K562 (cell line): ENCODE measurements around the gene RHBDF2. TPM values are rescaled to one million over a fixed set of nuclear protein-coding genes. Genes with fewer than 3 reads are reported as not detected.

ENCODE experiments used
- HMG20B ChIP-seq: fragments of 250-450 bp; sonication (Bioruptor Pico); IDR thresholded peaks from 2 replicates; pipeline ENCODE4 v1.5.0; 2021; ENCODE audit warnings: mild to moderate bottlenecking
- RBM25 ChIP-seq: fragments of 200-400 bp; formaldehyde crosslinking; IDR thresholded peaks from 2 replicates; pipeline ENCODE4 v1.6.1; 2018; ENCODE audit warnings: low read length, low read depth, moderate library complexity; ENCODE audit not compliant: severe bottlenecking
- RERE ChIP-seq: sonication (generic); formaldehyde crosslinking; IDR thresholded peaks from 2 replicates; pipeline ENCODE4 v1.8.0; 2023; ENCODE audit warnings: missing genetic modification reagents, mild to moderate bottlenecking, borderline replicate concordance
- TEAD2 ChIP-seq: fragments of 450-650 bp; IDR thresholded peaks from 2 replicates; pipeline ENCODE4 v1.6.1; 2016; ENCODE audit warnings: missing genetic modification characterization, control low read depth, missing compliant biosample characterization
- polyA plus RNA-seq, 8 experiments: library from polyadenylated mRNA; depleted of rRNA in 4 of 8; stranded (reverse) in 5 of 8; unstranded in 3 of 8; fragments of >200 nt; fragmentation: Nextera tagmentation in 2 of 8; fragmentation: Illumina TruSeq in 1 of 8; extraction: Ambion mirVana in 2 of 8; extraction: Trizol in 1 of 8; gene quantifications; 2 replicates each; pipeline versions ENCODE4 v1.2.1 to v1.2.3, GENCODE V29; 2011 to 2014; ENCODE audit warnings: inconsistent platforms in 1 of 8, missing spikeins in 1 of 8
- total RNA-seq, 7 experiments: library from RNA; depleted of rRNA in 6 of 7; stranded (reverse); fragments of >200 nt in 6 of 7; fragmentation: Illumina TruSeq in 2 of 7; extraction: Trizol in 2 of 7; gene quantifications; 2 replicates each; pipeline versions ENCODE4 v1.2.1 to v1.2.3, GENCODE V29; 2011 to 2021; ENCODE audit warnings: low replicate concordance in 1 of 7
- TF ChIP-seq, protein P1 (sequence below): fragments of 200-800 bp; sonication (Bioruptor generic); IDR thresholded peaks from 2 replicates; pipeline ENCODE4 v1.6.1; 2016; ENCODE audit warnings: missing genetic modification characterization, missing compliant biosample characterization

RHBDF2 gene
- total and polyA plus RNA-seq, 9 of the 15 experiments (the other 6 are each of a cell fraction or from before 2014, with no cell fraction given), result 0.04 to 2.8 (median 1.1) TPM

DNA sequence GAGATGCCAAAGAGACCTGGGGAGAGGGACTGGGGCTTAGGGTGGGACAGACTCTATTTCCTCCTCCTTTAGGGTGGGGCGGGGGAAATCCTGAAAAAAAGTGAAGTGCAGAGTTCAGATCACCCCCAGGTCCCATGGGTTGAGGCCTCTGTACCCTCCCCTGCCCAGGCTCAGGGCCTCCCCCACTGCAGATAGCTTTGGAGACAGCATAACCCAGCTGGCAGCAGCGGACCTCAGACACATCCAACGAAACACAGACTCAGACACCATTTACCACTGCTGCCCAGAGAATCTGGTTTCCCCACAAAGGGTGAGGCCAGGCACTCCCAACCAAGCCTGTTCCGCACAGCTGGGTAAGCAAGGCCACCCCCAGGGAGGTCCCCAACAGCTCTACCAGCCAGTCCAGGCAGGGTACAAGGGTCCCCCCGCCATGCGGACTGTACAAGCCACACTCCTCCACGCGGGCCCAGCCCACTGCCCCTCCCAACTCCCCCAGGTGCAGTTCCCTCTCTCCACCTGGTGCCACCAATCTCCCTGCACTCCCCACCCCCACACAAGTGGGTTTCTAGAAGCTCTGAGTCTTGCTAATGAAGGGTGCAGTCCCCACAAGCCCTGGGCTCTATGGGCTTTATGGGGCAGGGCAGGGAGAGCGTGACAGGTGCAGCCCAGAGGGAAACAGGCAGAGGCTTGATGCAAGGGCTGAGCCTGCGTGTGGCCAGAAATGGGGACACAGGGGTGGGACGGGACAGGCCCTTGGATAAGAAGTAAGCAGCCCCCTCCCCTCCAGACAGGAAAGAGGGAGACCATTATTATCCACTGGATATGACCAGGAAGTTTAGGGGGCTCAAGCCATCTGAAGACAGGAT, 8.9 kb downstream of the RHBDF2 start (continued):
- TF ChIP-seq RERE (CRISPR knock-in tag) (no peak), HMG20B (CRISPR knock-in tag) (no peak), TEAD2 (tag) (no peak), RBM25 (no peak)
- TF ChIP-seq, protein P1, sequence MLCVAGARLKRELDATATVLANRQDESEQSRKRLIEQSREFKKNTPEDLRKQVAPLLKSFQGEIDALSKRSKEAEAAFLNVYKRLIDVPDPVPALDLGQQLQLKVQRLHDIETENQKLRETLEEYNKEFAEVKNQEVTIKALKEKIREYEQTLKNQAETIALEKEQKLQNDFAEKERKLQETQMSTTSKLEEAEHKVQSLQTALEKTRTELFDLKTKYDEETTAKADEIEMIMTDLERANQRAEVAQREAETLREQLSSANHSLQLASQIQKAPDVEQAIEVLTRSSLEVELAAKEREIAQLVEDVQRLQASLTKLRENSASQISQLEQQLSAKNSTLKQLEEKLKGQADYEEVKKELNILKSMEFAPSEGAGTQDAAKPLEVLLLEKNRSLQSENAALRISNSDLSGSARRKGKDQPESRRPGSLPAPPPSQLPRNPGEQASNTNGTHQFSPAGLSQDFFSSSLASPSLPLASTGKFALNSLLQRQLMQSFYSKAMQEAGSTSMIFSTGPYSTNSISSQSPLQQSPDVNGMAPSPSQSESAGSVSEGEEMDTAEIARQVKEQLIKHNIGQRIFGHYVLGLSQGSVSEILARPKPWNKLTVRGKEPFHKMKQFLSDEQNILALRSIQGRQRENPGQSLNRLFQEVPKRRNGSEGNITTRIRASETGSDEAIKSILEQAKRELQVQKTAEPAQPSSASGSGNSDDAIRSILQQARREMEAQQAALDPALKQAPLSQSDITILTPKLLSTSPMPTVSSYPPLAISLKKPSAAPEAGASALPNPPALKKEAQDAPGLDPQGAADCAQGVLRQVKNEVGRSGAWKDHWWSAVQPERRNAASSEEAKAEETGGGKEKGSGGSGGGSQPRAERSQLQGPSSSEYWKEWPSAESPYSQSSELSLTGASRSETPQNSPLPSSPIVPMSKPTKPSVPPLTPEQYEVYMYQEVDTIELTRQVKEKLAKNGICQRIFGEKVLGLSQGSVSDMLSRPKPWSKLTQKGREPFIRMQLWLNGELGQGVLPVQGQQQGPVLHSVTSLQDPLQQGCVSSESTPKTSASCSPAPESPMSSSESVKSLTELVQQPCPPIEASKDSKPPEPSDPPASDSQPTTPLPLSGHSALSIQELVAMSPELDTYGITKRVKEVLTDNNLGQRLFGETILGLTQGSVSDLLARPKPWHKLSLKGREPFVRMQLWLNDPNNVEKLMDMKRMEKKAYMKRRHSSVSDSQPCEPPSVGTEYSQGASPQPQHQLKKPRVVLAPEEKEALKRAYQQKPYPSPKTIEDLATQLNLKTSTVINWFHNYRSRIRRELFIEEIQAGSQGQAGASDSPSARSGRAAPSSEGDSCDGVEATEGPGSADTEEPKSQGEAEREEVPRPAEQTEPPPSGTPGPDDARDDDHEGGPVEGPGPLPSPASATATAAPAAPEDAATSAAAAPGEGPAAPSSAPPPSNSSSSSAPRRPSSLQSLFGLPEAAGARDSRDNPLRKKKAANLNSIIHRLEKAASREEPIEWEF (CRISPR knock-in tag), result no peak
- TF ChIP-seq, all 486 proteins: peak for 0
